HepG2 (cell line): Measurements from ENCODE around the gene USP2. TPM values are rescaled to one million over a fixed set of nuclear protein-coding genes. Genes with fewer than 3 reads are reported as not detected.

ENCODE experiments used
- ATAC-seq: fragments of 200-7000 bp; cut with Tn5 transposase; 3 replicates; pipeline ENCODE4 v1.9.1; 2020; ENCODE audit warnings: mild to moderate bottlenecking, moderate library complexity
- BruUV-seq: library from RNA; stranded (reverse); fragments of 400-500 nt; replicated peaks from 2 replicates; lab custom pipeline; 2021; lab: Mats Ljungman, UMichigan
- CTCF ChIA-PET: fragments of 300-600 bp; formaldehyde crosslinking; extraction: SDS; loops from one replicate; lab custom pipeline; 2021; ENCODE audit warnings: low total read pairs, inconsistent platforms, low intra/inter-chr PET ratio; lab: Yijun Ruan, JAX
- POLR2A ChIA-PET: fragments of 350-600 bp; sonication (Branson Sonifier 250); formaldehyde crosslinking; loops from one replicate; lab custom pipeline; 2020; ENCODE audit warnings: antibody characterized with exemption, inconsistent platforms; lab: Yijun Ruan, JAX
- DNase-seq: peaks from one replicate; pipeline ENCODE4 v3.0.0-alpha.2; 2015; ENCODE audit warnings: low spot score
- FAIRE-seq: peaks from 3 replicates; lab custom pipeline; 2011; peaks lifted over from hg19 to GRCh38; lab: Jason Lieb, UNC
- H2AFZ ChIP-seq: one replicate; pipeline ENCODE4 v1.6.1; 2011; ENCODE audit warnings: low read length, inconsistent platforms
- H3K27ac ChIP-seq: fragments of 300-600 bp; 3 replicates; pipeline ENCODE4 v1.8.0; 2011; ENCODE audit warnings: mixed run types, mild to moderate bottlenecking, mixed read lengths, low read length, inconsistent platforms; ENCODE audit not compliant: insufficient read depth; ENCODE audit errors: extremely low read length
- H3K27me3 ChIP-seq, 2 experiments: fragments of 200-600 bp in 1 of 2; 2 replicates in 1 of 2; 3 replicates in 1 of 2; pipeline versions ENCODE4 v1.6.0 to v1.8.0; 2011; ENCODE audit warnings: low read length in 2 of 2, mild to moderate bottlenecking in 2 of 2, moderate library complexity in 2 of 2, inconsistent platforms in 1 of 2; ENCODE audit not compliant: insufficient read depth in 2 of 2, control insufficient read depth in 1 of 2
- H3K36me3 ChIP-seq, 2 experiments: fragments of 200-600 bp in 1 of 2; replicated peaks in 1 of 2; 2 replicates in 1 of 2; 3 replicates in 1 of 2; pipeline versions ENCODE4 v1.5.1 to v1.8.0; 2011; ENCODE audit warnings: low read length in 2 of 2, inconsistent platforms in 1 of 2; ENCODE audit not compliant: insufficient read depth in 2 of 2, control insufficient read depth in 1 of 2
- H3K4me1 ChIP-seq: 2 replicates; pipeline ENCODE4 v1.5.1; 2012; ENCODE audit warnings: low read length, inconsistent platforms; ENCODE audit not compliant: insufficient read depth
- H3K4me2 ChIP-seq: 2 replicates; pipeline ENCODE4 v1.6.0; 2011; ENCODE audit warnings: low read depth, low read length, inconsistent platforms
- H3K4me3 ChIP-seq, 3 experiments: fragments of 200-600 bp in 1 of 3; sonication (generic), shearing (Covaris generic) in 1 of 3; replicated peaks in 1 of 3; 2 replicates each; pipeline ENCODE4 v1.5.1; 2011 to 2016; ENCODE audit warnings: low read length in 3 of 3, inconsistent platforms in 2 of 3, low read depth in 2 of 3, mild to moderate bottlenecking in 2 of 3, control low read depth in 1 of 3, mixed read lengths in 1 of 3; ENCODE audit not compliant: insufficient read depth in 1 of 3
- H3K79me2 ChIP-seq: one replicate; pipeline ENCODE4 v1.6.1; 2011; ENCODE audit warnings: low read length, inconsistent platforms; ENCODE audit not compliant: insufficient read depth
- H3K9ac ChIP-seq: 2 replicates; pipeline ENCODE4 v1.6.0; 2011; ENCODE audit warnings: mild to moderate bottlenecking, low read depth, low read length, inconsistent platforms; ENCODE audit not compliant: insufficient read depth
- H3K9me3 ChIP-seq: 2 replicates; pipeline ENCODE4 v1.5.1; 2012; ENCODE audit warnings: mild to moderate bottlenecking, low read length
- H4K20me1 ChIP-seq: 2 replicates; pipeline ENCODE4 v1.6.0; 2011; ENCODE audit warnings: inconsistent platforms, mild to moderate bottlenecking, low read length, moderate library complexity; ENCODE audit not compliant: insufficient read depth
- CEBPB ChIP-seq: IDR thresholded peaks from 2 replicates; pipeline ENCODE4 v1.6.1; 2011; ENCODE audit warnings: low read depth, low read length, improper control_type of control experiment, borderline replicate concordance
- GATA4 ChIP-seq: sonication (generic); IDR thresholded peaks from 2 replicates; pipeline ENCODE4 v1.6.1; 2016; ENCODE audit warnings: antibody characterized with exemption, low read depth, borderline replicate concordance
- KDM2A ChIP-seq: sonication (generic); formaldehyde crosslinking; IDR thresholded peaks from 2 replicates; pipeline ENCODE4 v1.4.0; 2020; ENCODE audit warnings: low read depth, missing genetic modification reagents, borderline replicate concordance
- PHF20 ChIP-seq: sonication (generic); formaldehyde crosslinking; IDR thresholded peaks from 2 replicates; pipeline ENCODE4 v1.5.0; 2020; ENCODE audit warnings: mild to moderate bottlenecking, missing genetic modification reagents
- REPIN1 ChIP-seq: sonication (generic); formaldehyde crosslinking; IDR thresholded peaks from 2 replicates; pipeline ENCODE4 v1.8.0; 2022; ENCODE audit warnings: missing genetic modification reagents, low read depth, mild to moderate bottlenecking, borderline replicate concordance
- SOX6 ChIP-seq, 2 experiments: fragments of 450-650 bp in 1 of 2; sonication (generic) in 1 of 2; formaldehyde crosslinking in 1 of 2; IDR thresholded peaks; 2 replicates each; pipeline versions ENCODE4 v1.4.0 to v1.6.1; 2017 to 2020; ENCODE audit warnings: antibody characterized with exemption in 1 of 2, mild to moderate bottlenecking in 1 of 2, missing genetic modification reagents in 1 of 2
- ZNF235 ChIP-seq: sonication (generic); formaldehyde crosslinking; IDR thresholded peaks from 2 replicates; pipeline ENCODE4 v1.8.1; 2023; ENCODE audit warnings: mild to moderate bottlenecking, missing genetic modification reagents, borderline replicate concordance
- ZNF337 ChIP-seq: sonication (generic); formaldehyde crosslinking; IDR thresholded peaks from 2 replicates; pipeline ENCODE4 v1.5.1; 2020; ENCODE audit warnings: missing genetic modification reagents, low read depth, mild to moderate bottlenecking, borderline replicate concordance
- ZNF367 ChIP-seq: sonication (generic); formaldehyde crosslinking; IDR thresholded peaks from 2 replicates; pipeline ENCODE4 v1.4.0; 2020; ENCODE audit warnings: missing genetic modification reagents, borderline replicate concordance
- ZZZ3 ChIP-seq: sonication (generic); formaldehyde crosslinking; IDR thresholded peaks from 2 replicates; pipeline ENCODE4 v1.4.0; 2020; ENCODE audit warnings: missing genetic modification reagents, mild to moderate bottlenecking, borderline replicate concordance
- WGBS: methylation state at CpG from one replicate; pipeline ENCODE4 v1.1.6; 2017; ENCODE audit warnings: low lambda C conversion rate; 5-methylcytosine and 5-hydroxymethylcytosine counted together
- in situ Hi-C: cut with HindIII; loops from 2 replicates; pipeline ENCODE4 v1.10.0; 2017; ENCODE audit warnings: low pct_unique_long_range_greater_than_20kb; ENCODE audit not compliant: extremely low pct_ligation_motif_present
- intact Hi-C: fragments of 100-400 bp; cut with micrococcal nuclease; formaldehyde crosslinking; loops from one replicate; pipeline ENCODE4 v1.10.0; 2022; ENCODE audit not compliant: unreplicated experiment
- polyA plus RNA-seq, 8 experiments: library from polyadenylated mRNA; depleted of rRNA in 3 of 8; stranded (reverse) in 7 of 8; unstranded in 1 of 8; fragments of >200 nt; fragmentation: Illumina TruSeq in 4 of 8; extraction: Trizol in 4 of 8; gene quantifications; 2 replicates each; pipeline versions ENCODE4 v1.2.1 to v1.2.3, GENCODE V29; 2011 to 2016; ENCODE audit warnings: low read depth in 4 of 8, missing spikeins in 1 of 8, mixed read lengths in 1 of 8; ENCODE audit not compliant: insufficient read depth in 1 of 8
- total RNA-seq, 5 experiments: library from RNA; depleted of rRNA; stranded (reverse); fragments of >200 nt; fragmentation: Illumina TruSeq; extraction: Trizol; gene quantifications; 2 replicates each; pipeline ENCODE4 v1.2.3, GENCODE V29; 2016; ENCODE audit warnings: low read depth in 1 of 5
- TF ChIP-seq, protein P1 (sequence below): sonication (generic); formaldehyde crosslinking; IDR thresholded peaks from 2 replicates; pipeline ENCODE4 v1.5.1; 2020; ENCODE audit warnings: mild to moderate bottlenecking, missing genetic modification reagents, borderline replicate concordance
- TF ChIP-seq, protein P2 (sequence below): sonication (generic); formaldehyde crosslinking; conservative IDR thresholded peaks from 2 replicates; pipeline ENCODE4 v1.8.1; 2023; ENCODE audit warnings: missing genetic modification reagents
- TF ChIP-seq, protein P3 (sequence below): IDR thresholded peaks from 2 replicates; pipeline ENCODE4 v1.6.1; 2016; ENCODE audit warnings: control low read depth
- TF ChIP-seq, protein P4 (sequence below): sonication (generic); formaldehyde crosslinking; IDR thresholded peaks from 2 replicates; pipeline ENCODE4 v1.5.1; 2020; ENCODE audit warnings: mild to moderate bottlenecking, missing genetic modification reagents

Gene USP2
- total and polyA plus RNA-seq, 2 of the 13 experiments (the other 11 are each of a cell fraction or from before 2014, with no cell fraction given) = 2.5 to 6.0 TPM

- TF ChIP-seq REPIN1 (CRISPR knock-in tag) = 0 out of 2 replicates have a peak, but pooled peaks have one; percentile 13
- peak; percentile 36; the same call in 1 of the 2 replicates for TF ChIP-seq ZNF337 (CRISPR knock-in tag)
- TF ChIP-seq CEBPB = 0 out of 2 replicates have a peak, but pooled peaks have one; percentile 3
- TF ChIP-seq, protein P1, sequence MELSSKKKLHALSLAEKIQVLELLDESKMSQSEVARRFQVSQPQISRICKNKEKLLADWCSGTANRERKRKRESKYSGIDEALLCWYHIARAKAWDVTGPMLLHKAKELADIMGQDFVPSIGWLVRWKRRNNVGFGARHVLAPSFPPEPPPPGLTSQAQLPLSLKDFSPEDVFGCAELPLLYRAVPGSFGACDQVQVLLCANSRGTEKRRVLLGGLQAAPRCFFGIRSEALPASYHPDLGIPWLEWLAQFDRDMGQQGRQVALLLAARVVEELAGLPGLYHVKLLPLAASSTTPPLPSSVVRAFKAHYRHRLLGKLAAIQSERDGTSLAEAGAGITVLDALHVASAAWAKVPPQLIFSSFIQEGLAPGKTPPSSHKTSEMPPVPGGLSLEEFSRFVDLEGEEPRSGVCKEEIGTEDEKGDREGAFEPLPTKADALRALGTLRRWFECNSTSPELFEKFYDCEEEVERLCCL = 0 out of 2 replicates have a peak, but pooled peaks have one; percentile 16
- TF ChIP-seq GATA4 = no peak
Observed at GRCh38 chr11:119380827-119381180, 686 bp downstream of the USP2 start (continued).

- Histone ChIP-seq H3K4me2 (peak overlapping the region; percentile 98), H2AFZ (no peak overlapping the region), H3K9ac (peak overlapping the region; percentile 77), H3K4me3 (peak overlapping the region; percentile 67 to 82 (median 68)), H3K4me1 (peaks cover 81% of the 10 kb centered on the region), H3K27ac (peak overlapping the region; percentile 76), H3K36me3 (no peaks in the 10 kb centered on the region), H3K79me2 (peaks cover 14% of the 10 kb centered on the region), H3K27me3 (no peaks in the 10 kb centered on the region; a peak in 1 of 5 replicates), H4K20me1 (no peaks in the 10 kb centered on the region), H3K9me3 (no peaks in the 10 kb centered on the region)
- intact Hi-C loops (loop anchor here (2.0 kb wide), 1 partner anchor 95 kb away; no protein-coding TSS in a partner anchor), in situ Hi-C loops (no loop called here)
- no TSS peak for BruUV-seq
- peak; percentile 46 for ATAC-seq
- no peak for FAIRE-seq
- WGBS = 0% methylated on average over 4 of the region's 13 CpGs
- CTCF ChIA-PET = interaction anchor here (2.1 kb wide), 1 partner anchor 42 kb away, joined by 13 read pairs; no protein-coding TSS in a partner anchor
- POLR2A ChIA-PET = interaction anchor here (1.4 to 3.6 kb wide), 6 partner anchors 9 to 63 kb away, joined by 5 to 28 read pairs (median 10); partner anchors contain the start of gene MCAM
- peak; percentile 51 for DNase-seq
- TF ChIP-seq, protein P2, sequence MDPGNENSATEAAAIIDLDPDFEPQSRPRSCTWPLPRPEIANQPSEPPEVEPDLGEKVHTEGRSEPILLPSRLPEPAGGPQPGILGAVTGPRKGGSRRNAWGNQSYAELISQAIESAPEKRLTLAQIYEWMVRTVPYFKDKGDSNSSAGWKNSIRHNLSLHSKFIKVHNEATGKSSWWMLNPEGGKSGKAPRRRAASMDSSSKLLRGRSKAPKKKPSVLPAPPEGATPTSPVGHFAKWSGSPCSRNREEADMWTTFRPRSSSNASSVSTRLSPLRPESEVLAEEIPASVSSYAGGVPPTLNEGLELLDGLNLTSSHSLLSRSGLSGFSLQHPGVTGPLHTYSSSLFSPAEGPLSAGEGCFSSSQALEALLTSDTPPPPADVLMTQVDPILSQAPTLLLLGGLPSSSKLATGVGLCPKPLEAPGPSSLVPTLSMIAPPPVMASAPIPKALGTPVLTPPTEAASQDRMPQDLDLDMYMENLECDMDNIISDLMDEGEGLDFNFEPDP (CRISPR knock-in tag) = no peak
- TF ChIP-seq PHF20 (CRISPR knock-in tag) = 0 out of 2 replicates have a peak, but pooled peaks have one; percentile 33
- no peak for TF ChIP-seq ZNF235
- TF ChIP-seq, protein P3, sequence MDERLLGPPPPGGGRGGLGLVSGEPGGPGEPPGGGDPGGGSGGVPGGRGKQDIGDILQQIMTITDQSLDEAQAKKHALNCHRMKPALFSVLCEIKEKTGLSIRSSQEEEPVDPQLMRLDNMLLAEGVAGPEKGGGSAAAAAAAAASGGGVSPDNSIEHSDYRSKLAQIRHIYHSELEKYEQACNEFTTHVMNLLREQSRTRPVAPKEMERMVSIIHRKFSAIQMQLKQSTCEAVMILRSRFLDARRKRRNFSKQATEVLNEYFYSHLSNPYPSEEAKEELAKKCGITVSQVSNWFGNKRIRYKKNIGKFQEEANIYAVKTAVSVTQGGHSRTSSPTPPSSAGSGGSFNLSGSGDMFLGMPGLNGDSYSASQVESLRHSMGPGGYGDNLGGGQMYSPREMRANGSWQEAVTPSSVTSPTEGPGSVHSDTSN = no peak
- TF ChIP-seq, protein P4, sequence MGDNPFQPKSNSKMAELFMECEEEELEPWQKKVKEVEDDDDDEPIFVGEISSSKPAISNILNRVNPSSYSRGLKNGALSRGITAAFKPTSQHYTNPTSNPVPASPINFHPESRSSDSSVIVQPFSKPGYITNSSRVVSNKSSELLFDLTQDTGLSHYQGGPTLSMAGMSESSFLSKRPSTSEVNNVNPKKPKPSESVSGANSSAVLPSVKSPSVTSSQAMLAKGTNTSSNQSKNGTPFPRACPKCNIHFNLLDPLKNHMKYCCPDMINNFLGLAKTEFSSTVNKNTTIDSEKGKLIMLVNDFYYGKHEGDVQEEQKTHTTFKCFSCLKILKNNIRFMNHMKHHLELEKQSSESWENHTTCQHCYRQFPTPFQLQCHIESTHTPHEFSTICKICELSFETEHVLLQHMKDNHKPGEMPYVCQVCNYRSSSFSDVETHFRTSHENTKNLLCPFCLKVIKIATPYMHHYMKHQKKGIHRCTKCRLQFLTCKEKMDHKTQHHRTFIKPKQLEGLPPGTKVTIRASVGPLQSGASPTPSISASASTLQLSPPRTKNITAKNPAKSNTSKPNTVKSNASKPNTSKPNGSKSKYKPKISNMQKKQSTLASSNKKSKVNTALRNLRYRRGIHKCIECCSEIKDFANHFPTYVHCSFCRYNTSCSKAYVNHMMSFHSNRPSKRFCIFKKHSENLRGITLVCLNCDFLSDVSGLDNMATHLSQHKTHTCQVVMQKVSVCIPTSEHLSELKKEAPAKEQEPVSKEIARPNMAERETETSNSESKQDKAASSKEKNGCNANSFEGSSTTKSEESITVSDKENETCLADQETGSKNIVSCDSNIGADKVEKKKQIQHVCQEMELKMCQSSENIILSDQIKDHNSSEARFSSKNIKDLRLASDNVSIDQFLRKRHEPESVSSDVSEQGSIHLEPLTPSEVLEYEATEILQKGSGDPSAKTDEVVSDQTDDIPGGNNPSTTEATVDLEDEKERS (CRISPR knock-in tag) = no peak
- no peak for TF ChIP-seq ZZZ3
- TF ChIP-seq SOX6 (IDR thresholded peaks at IDR 0.05) = no peak
- TF ChIP-seq SOX6 (CRISPR knock-in tag; IDR thresholded peaks at IDR 0.05) = no peak
- TF ChIP-seq KDM2A = peak; percentile 26; the same call in 1 of the 2 replicates
- no peak for TF ChIP-seq ZNF367 (CRISPR knock-in tag)
Observed at GRCh38 chr11:119380160-119380826, 1.2 kb downstream of the USP2 start.
